Activated B cell treated with CpG ODN at 0.5 μM for 24 hours (primary cell): ENCODE results near the gene NPW. TPM values are rescaled to one million over a fixed set of nuclear protein-coding genes. Genes with fewer than 3 reads are reported as not detected.
A peak's percentile ranks its signal among the peaks of the same experiment; 100 is the strongest.

ENCODE experiments used
- ATAC-seq: fragments of 200-7000 bp; cut with Tn5 transposase; one replicate; pipeline ENCODE4 v1.10.0; 2021; ENCODE audit warnings: low read depth, mild to moderate bottlenecking, moderate library complexity
- CTCF ChIA-PET: fragments of 350-600 bp; sonication (Branson Sonifier 250); formaldehyde crosslinking; loops from one replicate; lab custom pipeline; 2021; ENCODE audit warnings: antibody characterized with exemption; lab: Charles Lee
- POLR2A ChIA-PET: fragments of 350-600 bp; sonication (Branson Sonifier 250); formaldehyde crosslinking; loops from one replicate; lab custom pipeline; 2021; ENCODE audit warnings: antibody characterized with exemption; lab: Charles Lee
- DNase-seq: peaks from one replicate; pipeline ENCODE4 v3.0.0; 2022
- H3K27ac Mint-ChIP-seq: one replicate; pipeline ENCODE4 v1.8.0; 2020; ENCODE audit warnings: mixed read lengths
- H3K27me3 Mint-ChIP-seq: one replicate; pipeline ENCODE4 v1.8.0; 2021; ENCODE audit warnings: mixed read lengths
- H3K36me3 Mint-ChIP-seq: one replicate; pipeline ENCODE4 v1.8.0; 2021; ENCODE audit warnings: low read depth, mixed read lengths
- H3K4me1 Mint-ChIP-seq: one replicate; pipeline ENCODE4 v1.8.0; 2021; ENCODE audit warnings: mixed read lengths
- H3K4me3 Mint-ChIP-seq: one replicate; pipeline ENCODE4 v1.8.0; 2020; ENCODE audit warnings: mild to moderate bottlenecking, mixed read lengths
- H3K9me3 Mint-ChIP-seq: one replicate; pipeline ENCODE4 v1.8.0; 2020; ENCODE audit warnings: mixed read lengths
- CTCF ChIP-seq: fragments of 200-600 bp; IDR thresholded peaks from one replicate; pipeline ENCODE4 v1.8.0; 2022; ENCODE audit warnings: antibody characterized with exemption, mild to moderate bottlenecking
- intact Hi-C: fragments of 100-400 bp; cut with micrococcal nuclease; formaldehyde crosslinking; loops from one replicate; pipeline ENCODE4 v1.15.1; 2024
- total RNA-seq: library from RNA; stranded (reverse); gene quantifications from 2 replicates; pipeline ENCODE4 v1.2.3, GENCODE V29; 2022

The NPW gene
- total RNA-seq, 1 donor from 2014 or later, result 1.5 TPM

GRCh38 chr16:1980770-1981087 lies 38.9 kb upstream of the NPW start:
- intact Hi-C loops, result no loop called here
- Mint-ChIP-seq H3K36me3 (peaks cover 23% of the 10 kb centered on the region), H3K4me1 (peaks cover 23% of the 10 kb centered on the region), H3K27ac (no peak overlapping the region), H3K4me3 (no peak overlapping the region), H3K27me3 (peaks cover 14% of the 10 kb centered on the region), H3K9me3 (no peaks in the 10 kb centered on the region)
- ChIA-PET CTCF (no interaction called here), POLR2A (interaction anchor here (0.6 to 21.9 kb wide), 6 partner anchors 9 to 175 kb away, joined by 5 to 351 read pairs (median 12); partner anchors contain the start of genes NDUFB10, RNF151, RPS2 and SYNGR3)
- ATAC-seq (no peak), DNase-seq (no peak)
- no peak for TF ChIP-seq CTCF

GRCh38 chr16:1981398-1981836 lies 38.2 kb upstream of the NPW start, which contains the start of gene NOXO1:
NOXO1 (minus strand) TSS chr16:1981469; CDS start chr16:1981179, 290 bp downstream.
- no peak for ATAC-seq
- peaks cover 23% of the 10 kb centered on the region for H3K4me1 Mint-ChIP-seq
- intact Hi-C loops, result no loop called here
- peaks cover 23% of the 10 kb centered on the region for H3K36me3 Mint-ChIP-seq
- H3K27me3 Mint-ChIP-seq, result peaks cover 14% of the 10 kb centered on the region
- POLR2A ChIA-PET, result interaction anchor here (1.5 to 21.9 kb wide), 6 partner anchors 10 to 174 kb away, joined by 5 to 351 read pairs (median 12); partner anchors contain the start of genes MSRB1, NDUFB10, RNF151 and RPS2
- no peak within 1 kb of the TSS for H3K27ac Mint-ChIP-seq
- no peak for DNase-seq
- no peaks in the 10 kb centered on the region for H3K9me3 Mint-ChIP-seq
- H3K4me3 Mint-ChIP-seq, result no peak within 1 kb of the TSS
- TF ChIP-seq CTCF, result no peak
- CTCF ChIA-PET, result interaction anchor here (1.2 kb wide), 1 partner anchor 10 kb away, joined by 3 read pairs; no protein-coding TSS in a partner anchor

- no peak for TF ChIP-seq CTCF
- intact Hi-C loops, result no loop called here
- CTCF ChIA-PET, result interaction anchor here (1.2 kb wide), 1 partner anchor 11 kb away, joined by 3 read pairs; no protein-coding TSS in a partner anchor
- POLR2A ChIA-PET, result interaction anchor here (0.6 to 21.9 kb wide), 7 partner anchors 9 to 371 kb away, joined by 3 to 351 read pairs (median 9); partner anchors contain the start of genes MSRB1, NDUFB10, RNF151 and RPS2
- Mint-ChIP-seq H3K4me3 (no peak overlapping the region), H3K9me3 (no peaks in the 10 kb centered on the region), H3K27ac (no peak overlapping the region), H3K27me3 (peaks cover 14% of the 10 kb centered on the region), H3K4me1 (peaks cover 23% of the 10 kb centered on the region), H3K36me3 (peaks cover 24% of the 10 kb centered on the region)
- no peak for DNase-seq
- no peak for ATAC-seq
Measured at GRCh38 chr16:1982013-1982433, 37.6 kb upstream of the NPW start.

GRCh38 chr16:1982991-1983543 lies 36.5 kb upstream of the NPW start:
- ATAC-seq (no peak), DNase-seq (no peak)
- Mint-ChIP-seq H3K9me3 (no peaks in the 10 kb centered on the region), H3K27ac (peak overlapping the region; percentile 24), H3K36me3 (peaks cover 20% of the 10 kb centered on the region), H3K4me1 (peaks cover 23% of the 10 kb centered on the region), H3K4me3 (peak overlapping the region; percentile 83), H3K27me3 (peaks cover 14% of the 10 kb centered on the region)
- POLR2A ChIA-PET, result interaction anchor here (1.2 to 21.9 kb wide), 7 partner anchors 9 to 172 kb away, joined by 3 to 351 read pairs (median 11); partner anchors contain the start of genes NDUFB10, RNF151, RPS2 and TBL3
- intact Hi-C loops, result no loop called here
- TF ChIP-seq CTCF, result no peak
- CTCF ChIA-PET, result no interaction called here
